H1 (cell line): ENCODE measurements around the gene JMJD8. TPM values are rescaled to one million over a fixed set of nuclear protein-coding genes. Genes with fewer than 3 reads are reported as not detected.

Source experiments
- BRCA1 ChIP-seq: IDR thresholded peaks from 2 replicates; pipeline ENCODE4 v1.6.1; 2012; ENCODE audit warnings: low read depth, low read length, improper control_type of control experiment
- CEBPB ChIP-seq: IDR thresholded peaks from 2 replicates; pipeline ENCODE4 v1.6.1; 2012; ENCODE audit warnings: low read depth, low read length
- CHD2 ChIP-seq: IDR thresholded peaks from 2 replicates; pipeline ENCODE4 v1.6.1; 2012; ENCODE audit warnings: low read length, improper control_type of control experiment
- EP300 ChIP-seq, 2 experiments: IDR thresholded peaks; 1 replicate in 1 of 2; 2 replicates in 1 of 2; pipeline ENCODE4 v1.6.1; 2011 to 2012; ENCODE audit warnings: low read depth in 2 of 2, low read length in 2 of 2, mild to moderate bottlenecking in 2 of 2, borderline replicate concordance in 1 of 2, inconsistent platforms in 1 of 2, moderate library complexity in 1 of 2
- GTF2F1 ChIP-seq: IDR thresholded peaks from 2 replicates; pipeline ENCODE4 v1.6.1; 2012; ENCODE audit warnings: low read depth, low read length, improper control_type of control experiment, borderline replicate concordance
- JUND ChIP-seq: IDR thresholded peaks from 2 replicates; pipeline ENCODE4 v1.6.1; 2011; ENCODE audit warnings: mild to moderate bottlenecking, improper control_type of control experiment, low read length
- KDM4A ChIP-seq: IDR thresholded peaks from one replicate; pipeline ENCODE4 v1.7.1; 2012; ENCODE audit warnings: low read depth, mild to moderate bottlenecking, moderate library complexity, low read length, inconsistent platforms; ENCODE audit not compliant: severe bottlenecking
- MAFK ChIP-seq: IDR thresholded peaks from 2 replicates; pipeline ENCODE4 v1.6.1; 2012; ENCODE audit warnings: low read depth, mild to moderate bottlenecking, improper control_type of control experiment, low read length
- PHF8 ChIP-seq: fragments of 200-600 bp; sonication (generic); conservative IDR thresholded peaks from 2 replicates; pipeline ENCODE4 v1.7.1; 2012; ENCODE audit warnings: low read depth, mild to moderate bottlenecking, inconsistent platforms, low read length, moderate library complexity
- POLR2A ChIP-seq, 2 experiments: IDR thresholded peaks; 1 replicate in 1 of 2; 2 replicates in 1 of 2; pipeline ENCODE4 v1.6.1; 2011; ENCODE audit warnings: low read depth in 2 of 2, low read length in 2 of 2, mild to moderate bottlenecking in 2 of 2; ENCODE audit errors: control extremely low read depth in 1 of 2
- POU5F1 ChIP-seq: IDR thresholded peaks from 2 replicates; pipeline ENCODE4 v1.6.1; 2011; ENCODE audit warnings: low read depth, mild to moderate bottlenecking, low read length, moderate library complexity
- SIN3A ChIP-seq, 2 experiments: IDR thresholded peaks in 1 of 2; conservative IDR thresholded peaks in 1 of 2; 2 replicates each; pipeline ENCODE4 v1.6.1; 2011 to 2012; ENCODE audit warnings: low read length in 2 of 2, improper control_type of control experiment in 1 of 2, low read depth in 1 of 2, mild to moderate bottlenecking in 1 of 2
- SIX5 ChIP-seq: IDR thresholded peaks from 2 replicates; pipeline ENCODE4 v1.6.1; 2011; ENCODE audit warnings: mild to moderate bottlenecking, low read depth, low read length
- SP4 ChIP-seq: IDR thresholded peaks from 2 replicates; pipeline ENCODE4 v1.6.1; 2012; ENCODE audit warnings: low read length, inconsistent platforms
- SRF ChIP-seq: IDR thresholded peaks from 2 replicates; pipeline ENCODE4 v1.6.1; 2011; ENCODE audit warnings: mild to moderate bottlenecking, low read depth, low read length, moderate library complexity
- TAF7 ChIP-seq: optimal IDR thresholded peaks from 2 replicates; pipeline ENCODE3; 2011; ENCODE audit warnings: low read depth, mild to moderate bottlenecking, inconsistent platforms, low read length, moderate library complexity, borderline replicate concordance
- TBP ChIP-seq: IDR thresholded peaks from 2 replicates; pipeline ENCODE4 v1.6.1; 2011; ENCODE audit warnings: low read depth, low read length, improper control_type of control experiment
- YY1 ChIP-seq: IDR thresholded peaks from 2 replicates; pipeline ENCODE4 v1.6.1; 2011; ENCODE audit warnings: low read depth, mild to moderate bottlenecking, low read length
- ZNF274 ChIP-seq: IDR thresholded peaks from 2 replicates; pipeline ENCODE4 v1.7.0; 2012; ENCODE audit warnings: low read length, borderline replicate concordance; ENCODE audit errors: extremely low read depth
- polyA plus RNA-seq, 7 experiments: library from polyadenylated mRNA; depleted of rRNA in 3 of 7; stranded (reverse) in 5 of 7; unstranded in 2 of 7; fragments of >200 nt in 5 of 7; fragments of 200-250 nt in 2 of 7; gene quantifications; 1 replicate in 5 of 7; 2 replicates in 1 of 7; 4 replicates in 1 of 7; pipeline versions ENCODE4 v1.2.1 to v1.2.3, GENCODE V29; 2011 to 2013; ENCODE audit warnings: missing spikeins in 2 of 7, mixed read lengths in 2 of 7
- total RNA-seq: library from RNA; stranded (reverse); fragmentation: NEBNext Ultra II Directional; extraction: Animal tissue kit (Norgen Biotek cat#: 25700); gene quantifications from 2 replicates; pipeline ENCODE4 v1.2.1, GENCODE V29; 2021
- TF ChIP-seq, protein P1 (sequence below): IDR thresholded peaks from 2 replicates; pipeline ENCODE4 v1.6.1; 2012; ENCODE audit warnings: inconsistent platforms
- TF ChIP-seq, protein P2 (sequence below): IDR thresholded peaks from 2 replicates; pipeline ENCODE4 v1.6.1; 2012; ENCODE audit warnings: low read length, inconsistent platforms
- TF ChIP-seq, protein P3 (sequence below): IDR thresholded peaks from 2 replicates; pipeline ENCODE4 v1.6.1; 2011; ENCODE audit warnings: low read depth, mild to moderate bottlenecking, low read length; ENCODE audit not compliant: insufficient read depth

The JMJD8 gene
- total and polyA plus RNA-seq, 2 of the 8 experiments (the other 6 are each of a cell fraction or from before 2014, with no cell fraction given) = 46.4 to 87.4 TPM

DNA sequence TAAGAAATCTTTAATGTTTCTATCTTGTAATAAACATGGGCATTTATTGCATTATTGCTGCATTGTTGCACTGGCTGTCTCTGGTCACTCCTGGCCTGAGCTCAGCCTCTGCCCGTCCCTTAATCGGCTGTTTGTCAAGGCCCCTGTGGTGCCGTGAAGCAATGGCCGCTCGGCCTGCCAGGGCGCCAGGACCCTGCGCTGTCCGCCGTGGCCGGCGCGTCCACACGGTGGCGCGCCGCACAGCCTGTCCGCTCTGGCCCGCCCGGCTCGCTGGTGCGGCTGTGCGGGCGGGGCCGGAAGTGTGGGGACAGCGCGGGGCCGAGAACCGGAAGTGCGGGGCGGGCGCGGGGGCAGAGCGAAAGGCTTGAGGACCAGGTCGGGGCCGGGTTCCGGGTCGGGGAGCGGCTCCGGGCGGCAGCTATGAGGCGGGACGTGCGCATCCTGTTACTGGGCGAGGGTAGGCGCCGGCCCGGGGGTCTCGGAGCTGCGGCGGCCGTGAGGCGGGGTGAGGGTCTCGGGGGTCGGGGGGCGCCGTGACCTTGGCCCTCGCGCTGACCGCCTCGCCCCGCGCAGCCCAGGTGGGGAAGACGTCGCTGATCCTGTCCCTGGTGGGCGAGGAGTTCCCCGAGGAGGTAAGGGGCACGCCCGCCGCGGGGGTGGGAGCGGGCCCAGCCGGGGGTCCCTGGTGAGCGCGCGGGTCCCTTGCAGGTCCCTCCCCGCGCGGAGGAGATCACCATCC, 16.2 kb downstream of the JMJD8 start, which contains the start of gene RHOT2 (continued):
- TF ChIP-seq YY1 = peak; percentile 97
- TF ChIP-seq, protein P1, sequence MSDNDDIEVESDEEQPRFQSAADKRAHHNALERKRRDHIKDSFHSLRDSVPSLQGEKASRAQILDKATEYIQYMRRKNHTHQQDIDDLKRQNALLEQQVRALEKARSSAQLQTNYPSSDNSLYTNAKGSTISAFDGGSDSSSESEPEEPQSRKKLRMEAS = peak; percentile 62
- TF ChIP-seq MAFK = no peak
- peak; percentile 77 for TF ChIP-seq PHF8
- peak; percentile 81 to 91; a peak in 2 of 4 replicates for TF ChIP-seq SIN3A (conservative IDR thresholded peaks at IDR 0.05 in 1 of 2, IDR thresholded peaks at IDR 0.05 in 1 of 2; ENCODE audit: low read depth in 1 of 2, low read length in 2 of 2)
- TF ChIP-seq, protein P2, sequence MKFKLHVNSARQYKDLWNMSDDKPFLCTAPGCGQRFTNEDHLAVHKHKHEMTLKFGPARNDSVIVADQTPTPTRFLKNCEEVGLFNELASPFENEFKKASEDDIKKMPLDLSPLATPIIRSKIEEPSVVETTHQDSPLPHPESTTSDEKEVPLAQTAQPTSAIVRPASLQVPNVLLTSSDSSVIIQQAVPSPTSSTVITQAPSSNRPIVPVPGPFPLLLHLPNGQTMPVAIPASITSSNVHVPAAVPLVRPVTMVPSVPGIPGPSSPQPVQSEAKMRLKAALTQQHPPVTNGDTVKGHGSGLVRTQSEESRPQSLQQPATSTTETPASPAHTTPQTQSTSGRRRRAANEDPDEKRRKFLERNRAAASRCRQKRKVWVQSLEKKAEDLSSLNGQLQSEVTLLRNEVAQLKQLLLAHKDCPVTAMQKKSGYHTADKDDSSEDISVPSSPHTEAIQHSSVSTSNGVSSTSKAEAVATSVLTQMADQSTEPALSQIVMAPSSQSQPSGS = 0 out of 2 replicates have a peak, but pooled peaks have one; percentile 30
- TF ChIP-seq SRF = no peak; the same call in 1 of the 2 replicates
- TF ChIP-seq POLR2A (IDR thresholded peaks at IDR 0.05; ENCODE audit: control extremely low read depth in 1 of 2, low read depth in 2 of 2, low read length in 2 of 2) = no peak; a peak in 1 of 3 replicates
- TF ChIP-seq EP300 (IDR thresholded peaks at IDR 0.05; ENCODE audit: borderline replicate concordance in 1 of 2, low read depth in 2 of 2, low read length in 2 of 2) = peak in 1 of 2 experiments; percentile 82; a peak in 1 of 3 replicates
- TF ChIP-seq CEBPB = peak; percentile 82
- TF ChIP-seq TAF7 = peak; percentile 80
- TF ChIP-seq SIX5 = no peak
- TF ChIP-seq, protein P3, sequence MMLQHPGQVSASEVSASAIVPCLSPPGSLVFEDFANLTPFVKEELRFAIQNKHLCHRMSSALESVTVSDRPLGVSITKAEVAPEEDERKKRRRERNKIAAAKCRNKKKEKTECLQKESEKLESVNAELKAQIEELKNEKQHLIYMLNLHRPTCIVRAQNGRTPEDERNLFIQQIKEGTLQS = no peak
- 0 out of 2 replicates have a peak, but pooled peaks have one; percentile 64 for TF ChIP-seq SP4
- TF ChIP-seq GTF2F1 = no peak
- no peak for TF ChIP-seq BRCA1
- no peak for TF ChIP-seq KDM4A
- TF ChIP-seq CHD2 = no peak
- TF ChIP-seq TBP = peak; percentile 59; the same call in 1 of the 2 replicates
- no peak for TF ChIP-seq ZNF274
- TF ChIP-seq POU5F1 = 0 out of 2 replicates have a peak, but pooled peaks have one; percentile 4
- TF ChIP-seq JUND = no peak
